Cardiac muscle cell (in vitro differentiated cells and primary cell): ENCODE data around the gene OBSL1. TPM values are rescaled to one million over a fixed set of nuclear protein-coding genes. Genes with fewer than 3 reads are reported as not detected.
A peak's percentile ranks its signal among the peaks of the same experiment; 100 is the strongest.

Experiments
- DNase-seq, 2 donors: peaks; one replicate each; pipeline versions ENCODE4 v3.0.0 to v3.0.0-alpha.2; 2010 to 2017; ENCODE audit warnings: low read depth in 1 of 2, low spot score in 1 of 2
- H3K27ac ChIP-seq: fragments of 200-600 bp; sonication (generic); 2 replicates; pipeline ENCODE4 v1.5.1; 2016
- H3K27me3 ChIP-seq: fragments of 200-600 bp; sonication (generic); 2 replicates; pipeline ENCODE4 v1.6.0; 2016; ENCODE audit warnings: control low read depth
- H3K36me3 ChIP-seq: fragments of 200-600 bp; sonication (generic); 2 replicates; pipeline ENCODE4 v1.5.1; 2016; ENCODE audit warnings: control low read depth
- H3K4me1 ChIP-seq: fragments of 200-600 bp; sonication (generic); 2 replicates; pipeline ENCODE4 v1.8.1; 2017; ENCODE audit warnings: low read depth, mild to moderate bottlenecking, mixed run types
- H3K4me3 ChIP-seq: fragments of 200-600 bp; sonication (generic); 2 replicates; pipeline ENCODE4 v1.5.1; 2016; ENCODE audit warnings: mild to moderate bottlenecking
- H3K9me3 ChIP-seq: fragments of 200-600 bp; sonication (generic); 2 replicates; pipeline ENCODE4 v1.5.1; 2017; ENCODE audit warnings: low read depth, mild to moderate bottlenecking, control low read depth
- polyA plus RNA-seq: library from polyadenylated mRNA; unstranded; fragments of >200 nt; fragmentation: Nextera tagmentation; extraction: Ambion mirVana; gene quantifications from 2 replicates; pipeline ENCODE4 v1.2.1, GENCODE V29; 2016
- total RNA-seq: library from RNA; depleted of rRNA; stranded (reverse); fragments of >200 nt; gene quantifications from 2 replicates; pipeline ENCODE4 v1.2.3, GENCODE V29; 2016
- TF ChIP-seq, protein P1 (sequence below): IDR thresholded peaks from 2 replicates; pipeline ENCODE4 v1.5.1; 2012; ENCODE audit warnings: low read depth, mild to moderate bottlenecking, low read length

Gene OBSL1
- total and polyA plus RNA-seq, 2 experiments from 2014 or later = 276 to 746 TPM

DNA sequence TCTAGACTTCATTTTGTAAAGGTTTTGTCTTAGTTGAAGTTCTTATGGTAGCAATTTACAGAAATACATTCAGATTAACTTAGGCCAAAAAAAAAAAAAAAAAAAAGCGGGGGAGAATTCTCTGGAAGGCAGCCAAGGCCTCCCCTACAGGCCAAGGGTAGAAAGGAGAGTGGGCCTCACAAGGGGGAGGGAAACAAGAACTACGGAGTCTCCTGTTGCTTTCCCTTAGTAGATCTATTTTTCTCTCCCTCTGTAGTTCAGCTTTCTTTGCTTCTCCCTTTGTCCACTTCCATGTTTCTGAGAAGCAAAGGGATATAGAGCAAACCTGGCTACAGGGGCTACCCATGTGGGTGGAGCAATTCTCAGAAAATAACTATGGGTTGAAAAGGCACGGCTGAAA is 23.9 kb upstream of the OBSL1 start:
- H3K27ac ChIP-seq = peak overlapping the region; percentile 87
- TF ChIP-seq, protein P1, sequence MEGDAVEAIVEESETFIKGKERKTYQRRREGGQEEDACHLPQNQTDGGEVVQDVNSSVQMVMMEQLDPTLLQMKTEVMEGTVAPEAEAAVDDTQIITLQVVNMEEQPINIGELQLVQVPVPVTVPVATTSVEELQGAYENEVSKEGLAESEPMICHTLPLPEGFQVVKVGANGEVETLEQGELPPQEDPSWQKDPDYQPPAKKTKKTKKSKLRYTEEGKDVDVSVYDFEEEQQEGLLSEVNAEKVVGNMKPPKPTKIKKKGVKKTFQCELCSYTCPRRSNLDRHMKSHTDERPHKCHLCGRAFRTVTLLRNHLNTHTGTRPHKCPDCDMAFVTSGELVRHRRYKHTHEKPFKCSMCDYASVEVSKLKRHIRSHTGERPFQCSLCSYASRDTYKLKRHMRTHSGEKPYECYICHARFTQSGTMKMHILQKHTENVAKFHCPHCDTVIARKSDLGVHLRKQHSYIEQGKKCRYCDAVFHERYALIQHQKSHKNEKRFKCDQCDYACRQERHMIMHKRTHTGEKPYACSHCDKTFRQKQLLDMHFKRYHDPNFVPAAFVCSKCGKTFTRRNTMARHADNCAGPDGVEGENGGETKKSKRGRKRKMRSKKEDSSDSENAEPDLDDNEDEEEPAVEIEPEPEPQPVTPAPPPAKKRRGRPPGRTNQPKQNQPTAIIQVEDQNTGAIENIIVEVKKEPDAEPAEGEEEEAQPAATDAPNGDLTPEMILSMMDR = no peak
- no peaks in the 10 kb centered on the region for H3K36me3 ChIP-seq
- no peaks in the 10 kb centered on the region for H3K27me3 ChIP-seq
- DNase-seq = peak; percentile 72 to 79
- H3K4me3 ChIP-seq = no peak overlapping the region
- peaks cover 24% of the 10 kb centered on the region for H3K4me1 ChIP-seq
- H3K9me3 ChIP-seq = no peaks in the 10 kb centered on the region

DNA sequence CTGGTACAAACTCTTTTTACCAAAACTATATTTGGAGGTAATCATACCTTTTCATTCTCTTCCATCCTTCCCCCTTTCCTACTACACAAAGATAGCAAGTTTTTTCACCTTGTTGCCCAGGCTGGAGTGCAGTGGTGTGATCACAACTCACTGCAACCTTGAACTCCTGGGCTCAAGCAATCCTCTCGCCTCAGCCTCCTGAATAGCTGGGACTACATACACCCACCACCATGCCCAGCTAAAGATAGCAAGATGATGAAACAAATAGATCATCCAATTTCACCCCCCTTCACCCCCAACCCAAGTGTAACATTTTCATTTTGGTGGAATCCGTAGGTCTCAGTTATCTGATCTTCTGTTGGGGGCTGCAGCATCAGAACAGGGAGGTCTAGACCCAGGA is 21.8 kb upstream of the OBSL1 start:
- H3K4me3 ChIP-seq = no peak overlapping the region
- H3K36me3 ChIP-seq = no peaks in the 10 kb centered on the region
- no peak overlapping the region for H3K27ac ChIP-seq
- no peaks in the 10 kb centered on the region for H3K27me3 ChIP-seq
- DNase-seq = no peak
- TF ChIP-seq, protein P1 = no peak
- peaks cover 20% of the 10 kb centered on the region for H3K4me1 ChIP-seq
- no peaks in the 10 kb centered on the region for H3K9me3 ChIP-seq

DNA sequence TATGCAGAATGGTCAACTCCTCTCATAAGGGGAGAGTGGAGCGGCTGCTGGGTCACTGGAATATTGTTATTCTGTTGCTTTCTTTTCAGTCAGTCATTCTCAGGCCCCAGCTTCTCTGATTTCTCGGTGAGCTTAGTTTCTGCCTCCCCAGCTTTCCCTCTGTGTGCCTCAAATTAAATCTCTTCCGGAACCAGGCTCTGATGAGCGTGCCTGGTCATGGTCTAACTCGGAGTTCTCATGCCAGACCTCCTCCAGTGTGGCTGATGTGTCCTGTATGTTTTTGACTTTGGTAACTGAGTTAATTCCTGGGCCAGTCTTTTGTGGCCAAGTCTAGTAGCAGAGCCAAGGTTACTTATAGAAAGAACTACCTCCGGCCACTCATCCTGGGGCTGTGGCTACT is 21.4 kb upstream of the OBSL1 start:
- Histone ChIP-seq H3K4me3 (no peak overlapping the region), H3K27me3 (no peaks in the 10 kb centered on the region), H3K36me3 (no peaks in the 10 kb centered on the region), H3K27ac (no peak overlapping the region), H3K9me3 (no peaks in the 10 kb centered on the region), H3K4me1 (peaks cover 20% of the 10 kb centered on the region)
- TF ChIP-seq, protein P1 = no peak
- DNase-seq = no peak

DNA sequence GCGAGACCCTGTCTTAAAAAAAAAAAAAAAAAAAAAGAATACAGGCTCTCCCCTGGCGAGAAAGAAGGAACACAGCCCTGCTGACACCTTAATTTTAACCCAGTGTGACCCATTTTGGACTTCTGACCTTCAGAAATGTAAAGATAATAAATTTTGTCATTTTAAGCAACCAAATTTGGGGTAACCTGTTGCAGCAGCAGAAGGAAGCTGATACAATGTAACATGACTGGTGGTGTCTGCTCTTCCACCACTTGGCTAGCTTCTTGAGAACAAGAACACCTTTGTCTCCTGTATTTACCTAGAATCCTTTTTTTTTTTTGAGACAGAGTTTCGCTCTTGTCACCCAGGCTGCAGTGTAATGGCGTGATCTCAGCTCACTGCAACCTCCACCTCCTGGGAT is 19.8 kb upstream of the OBSL1 start:
- TF ChIP-seq, protein P1 = no peak
- Histone ChIP-seq H3K4me3 (no peak overlapping the region), H3K36me3 (no peaks in the 10 kb centered on the region), H3K27me3 (no peaks in the 10 kb centered on the region), H3K4me1 (peaks cover 14% of the 10 kb centered on the region), H3K27ac (no peak overlapping the region), H3K9me3 (no peaks in the 10 kb centered on the region)
- no peak for DNase-seq

DNA sequence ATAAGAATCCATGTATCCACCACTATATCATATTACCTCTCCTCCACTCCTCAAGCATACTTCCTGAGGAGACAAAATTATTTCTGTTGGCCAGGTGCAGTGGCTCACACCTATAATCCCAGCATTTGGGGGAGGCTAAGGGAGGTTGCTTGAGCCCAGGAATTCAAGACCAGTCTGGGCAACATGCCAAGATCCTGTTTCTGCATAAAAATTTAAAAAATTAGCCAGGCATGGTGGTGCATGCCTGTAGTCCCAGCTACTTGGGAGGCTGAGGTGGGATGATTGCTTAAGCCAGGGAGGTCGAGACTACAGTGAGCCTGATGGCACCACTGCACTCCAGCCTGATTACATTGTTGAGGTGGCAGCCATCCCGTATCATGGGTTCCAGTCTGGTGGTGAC is 10.0 kb upstream of the OBSL1 start:
- no peak overlapping the region for H3K4me3 ChIP-seq
- H3K9me3 ChIP-seq = no peaks in the 10 kb centered on the region
- DNase-seq = no peak
- TF ChIP-seq, protein P1 = no peak
- no peaks in the 10 kb centered on the region for H3K27me3 ChIP-seq
- H3K4me1 ChIP-seq = peaks cover 31% of the 10 kb centered on the region
- H3K27ac ChIP-seq = no peak overlapping the region
- no peaks in the 10 kb centered on the region for H3K36me3 ChIP-seq
